GM19193 (cell line): ENCODE results near the gene CEP85L.

Source experiments
- POLR2A ChIP-seq: IDR thresholded peaks from 4 replicates; pipeline ENCODE4 v1.6.1; 2011; ENCODE audit not compliant: insufficient read depth, insufficient read length; ENCODE audit errors: extremely low read depth

The CEP85L gene

GRCh38 chr6:118651282-118652050 lies at the start of gene CEP85L:
Gene CEP85L, minus strand, starts transcription at chr6:118651591. Its CDS starts 322 bp downstream, at chr6:118651269.
- TF ChIP-seq POLR2A: peak; percentile 69

- TF ChIP-seq POLR2A: no peak
Measured at GRCh38 chr6:118700531-118700930, 49.1 kb upstream of the CEP85L start.

GRCh38 chr6:118697554-118697953 lies 46.2 kb upstream of the CEP85L start:
- no peak for TF ChIP-seq POLR2A

GRCh38 chr6:118696271-118696670 lies 44.9 kb upstream of the CEP85L start:
- TF ChIP-seq POLR2A: no peak

GRCh38 chr6:118693562-118693961 lies 42.2 kb upstream of the CEP85L start:
- no peak for TF ChIP-seq POLR2A

GRCh38 chr6:118685823-118686449 lies 34.5 kb upstream of the CEP85L start:
- TF ChIP-seq POLR2A: no peak

GRCh38 chr6:118683881-118684872 lies 32.8 kb upstream of the CEP85L start:
- TF ChIP-seq POLR2A: no peak

GRCh38 chr6:118680452-118681095 lies 29.2 kb upstream of the CEP85L start:
- TF ChIP-seq POLR2A: no peak

- no peak for TF ChIP-seq POLR2A
Measured at GRCh38 chr6:118679327-118679901, 28.0 kb upstream of the CEP85L start.

GRCh38 chr6:118678866-118679265 lies 27.5 kb upstream of the CEP85L start:
- no peak for TF ChIP-seq POLR2A

GRCh38 chr6:118677193-118677592 lies 25.8 kb upstream of the CEP85L start:
- no peak for TF ChIP-seq POLR2A

GRCh38 chr6:118675225-118675624 lies 23.8 kb upstream of the CEP85L start:
- no peak for TF ChIP-seq POLR2A

- TF ChIP-seq POLR2A: no peak
Measured at GRCh38 chr6:118674772-118675171, 23.4 kb upstream of the CEP85L start.

GRCh38 chr6:118672678-118673077 lies 21.3 kb upstream of the CEP85L start:
- no peak for TF ChIP-seq POLR2A
